IMR-90 (cell line): ENCODE results near the gene EMC8. TPM values are rescaled to one million over a fixed set of nuclear protein-coding genes. Genes with fewer than 3 reads are reported as not detected.

Source experiments
- ATAC-seq: fragments of 200-7000 bp; cut with Tn5 transposase; 2 replicates; pipeline ENCODE4 v1.9.1; 2020; ENCODE audit warnings: low read depth, mild to moderate bottlenecking, moderate library complexity
- BruUV-seq: library from RNA; stranded (reverse); fragments of 400-500 nt; replicated peaks from 2 replicates; lab custom pipeline; 2021; lab: Mats Ljungman, UMichigan
- CTCF ChIA-PET: fragments of 300-600 bp; formaldehyde crosslinking; extraction: SDS; loops from one replicate; lab custom pipeline; 2021; ENCODE audit warnings: antibody characterized with exemption; lab: Yijun Ruan, JAX
- POLR2A ChIA-PET: fragments of 300-600 bp; sonication (Branson Sonifier 250); formaldehyde crosslinking; loops from one replicate; lab custom pipeline; 2022; ENCODE audit warnings: antibody characterized with exemption; ENCODE audit not compliant: unreplicated experiment; lab: Charles Lee
- DNase-seq: peaks from one replicate; pipeline ENCODE4 v3.0.0; 2013
- H2AFZ ChIP-seq: replicated peaks from 2 replicates; pipeline ENCODE3; 2013; ENCODE audit warnings: low read length, mild to moderate bottlenecking; ENCODE audit not compliant: poor library complexity
- H2AK5ac ChIP-seq: 2 replicates; pipeline ENCODE4 v1.6.1; 2013; ENCODE audit warnings: low read depth, low read length, inconsistent platforms
- H2AK9ac ChIP-seq: replicated peaks from 2 replicates; pipeline ENCODE3; 2013; ENCODE audit warnings: mild to moderate bottlenecking, low read depth, low read length, moderate library complexity; ENCODE audit not compliant: poor library complexity
- H2BK120ac ChIP-seq: 2 replicates; pipeline ENCODE4 v1.6.1; 2013; ENCODE audit warnings: low read depth, low read length, inconsistent platforms
- H2BK15ac ChIP-seq: 3 replicates; pipeline ENCODE4 v1.6.1; 2013; ENCODE audit warnings: low read depth, low read length, inconsistent platforms
- H2BK20ac ChIP-seq: 2 replicates; pipeline ENCODE4 v1.6.1; 2013; ENCODE audit warnings: low read depth, mild to moderate bottlenecking, inconsistent platforms, low read length, moderate library complexity
- H2BK5ac ChIP-seq: 2 replicates; pipeline ENCODE4 v1.6.1; 2013; ENCODE audit warnings: mild to moderate bottlenecking, low read depth, low read length, inconsistent platforms; ENCODE audit not compliant: poor library complexity, severe bottlenecking
- H3K14ac ChIP-seq: replicated peaks from 2 replicates; pipeline ENCODE4 v1.6.1; 2013; ENCODE audit warnings: low read depth, low read length, inconsistent platforms
- H3K18ac ChIP-seq: 2 replicates; pipeline ENCODE4 v1.6.1; 2013; ENCODE audit warnings: low read depth, low read length, control low read depth
- H3K23ac ChIP-seq: 2 replicates; pipeline ENCODE4 v1.6.1; 2013; ENCODE audit warnings: low read depth, low read length, inconsistent platforms
- H3K27ac ChIP-seq: 2 replicates; pipeline ENCODE4 v1.5.1; 2013; ENCODE audit warnings: mild to moderate bottlenecking, control low read depth, low read length; ENCODE audit not compliant: insufficient read depth
- H3K27me3 ChIP-seq: 2 replicates; pipeline ENCODE4 v1.6.1; 2013; ENCODE audit warnings: low read length; ENCODE audit not compliant: control insufficient read depth, insufficient read depth
- H3K36me3 ChIP-seq: 2 replicates; pipeline ENCODE4 v1.6.1; 2013; ENCODE audit warnings: low read length, mixed read lengths; ENCODE audit not compliant: control insufficient read depth, insufficient read depth
- H3K4ac ChIP-seq: 2 replicates; pipeline ENCODE4 v1.6.1; 2013; ENCODE audit warnings: low read depth, low read length, inconsistent platforms
- H3K4me1 ChIP-seq: 2 replicates; pipeline ENCODE4 v1.6.1; 2013; ENCODE audit warnings: low read length, mixed read lengths; ENCODE audit not compliant: control insufficient read depth, insufficient read depth
- H3K4me2 ChIP-seq: 2 replicates; pipeline ENCODE4 v1.6.1; 2013; ENCODE audit warnings: low read depth, mild to moderate bottlenecking, control low read depth, low read length, moderate library complexity
- H3K4me3 ChIP-seq: 2 replicates; pipeline ENCODE4 v1.5.1; 2013; ENCODE audit warnings: low read depth, mild to moderate bottlenecking, control low read depth, low read length, moderate library complexity; ENCODE audit not compliant: insufficient read depth
- H3K56ac ChIP-seq: 2 replicates; pipeline ENCODE4 v1.6.1; 2013; ENCODE audit warnings: low read length, inconsistent platforms; ENCODE audit not compliant: insufficient read depth; ENCODE audit errors: extremely low read depth
- H3K79me1 ChIP-seq, 2 experiments: 2 replicates each; pipeline ENCODE4 v1.6.1; 2013; ENCODE audit warnings: low read length in 2 of 2, inconsistent platforms in 1 of 2, low read depth in 1 of 2
- H3K9ac ChIP-seq: 2 replicates; pipeline ENCODE4 v1.6.1; 2013; ENCODE audit warnings: low read depth, low read length, control low read depth
- H3K9me1 ChIP-seq: 2 replicates; pipeline ENCODE4 v1.6.1; 2013; ENCODE audit warnings: low read length, inconsistent platforms; ENCODE audit not compliant: insufficient read depth
- H3K9me3 ChIP-seq: 2 replicates; pipeline ENCODE4 v1.6.1; 2013; ENCODE audit warnings: low read length; ENCODE audit not compliant: control insufficient read depth, insufficient read depth
- H4K20me1 ChIP-seq: 2 replicates; pipeline ENCODE4 v1.6.1; 2013; ENCODE audit warnings: low read length, inconsistent platforms; ENCODE audit not compliant: insufficient read depth
- H4K5ac ChIP-seq: 2 replicates; pipeline ENCODE4 v1.6.1; 2013; ENCODE audit warnings: mild to moderate bottlenecking, low read depth, low read length, control low read depth
- H4K8ac ChIP-seq, 2 experiments: 2 replicates each; pipeline ENCODE4 v1.6.1; 2013; ENCODE audit warnings: low read depth in 2 of 2, low read length in 2 of 2, control low read depth in 1 of 2, inconsistent platforms in 1 of 2
- H4K91ac ChIP-seq: 2 replicates; pipeline ENCODE4 v1.6.1; 2013; ENCODE audit warnings: low read depth, low read length, inconsistent platforms; ENCODE audit not compliant: insufficient read depth
- BHLHE40 ChIP-seq: fragments of 150-350 bp; IDR thresholded peaks from 2 replicates; pipeline ENCODE4 v1.6.1; 2016; ENCODE audit warnings: mild to moderate bottlenecking, low read depth, low read length
- MAFK ChIP-seq: IDR thresholded peaks from 2 replicates; pipeline ENCODE4 v1.6.1; 2012; ENCODE audit warnings: low read depth, low read length, improper control_type of control experiment
- WGBS, 2 experiments: methylation state at CpG; one replicate each; pipeline versions ENCODE4 v1.1.5 to v1.1.7; 2013; ENCODE audit warnings: missing lambda C conversion rate in 2 of 2; ENCODE audit not compliant: insufficient read length in 1 of 2; ENCODE audit errors: extremely low coverage in 2 of 2; 5-methylcytosine and 5-hydroxymethylcytosine counted together
- dilution Hi-C: fragments of 300-500 bp; cut with HindIII; formaldehyde crosslinking; loops from one replicate; pipeline ENCODE4 v1.14.3; 2018; ENCODE audit warnings: low sequenced_read_pairs; ENCODE audit not compliant: unreplicated experiment
- in situ Hi-C: fragments of 300-500 bp; cut with MboI; formaldehyde crosslinking; loops from 3 replicates; pipeline ENCODE4 v1.14.3; 2019; ENCODE audit warnings: low sequenced_read_pairs, inconsistent platforms, mixed read lengths
- intact Hi-C: fragments of 100-400 bp; cut with micrococcal nuclease; formaldehyde crosslinking; loops from 2 replicates; pipeline ENCODE4 v1.10.0; 2022
- polyA plus RNA-seq, 3 experiments: library from polyadenylated mRNA; depleted of rRNA; stranded (reverse); fragments of >200 nt; gene quantifications; 2 replicates each; pipeline ENCODE4 v1.2.3, GENCODE V29; 2012; ENCODE audit warnings: low replicate concordance in 1 of 3
- total RNA-seq: library from RNA; depleted of rRNA; stranded (reverse); fragments of >200 nt; gene quantifications from 2 replicates; pipeline ENCODE4 v1.2.3, GENCODE V29; 2012

EMC8 gene
- total and polyA plus RNA-seq, 2 of the 4 experiments (the other 2 are of a cell fraction): 23.7 to 48.9 TPM

DNA sequence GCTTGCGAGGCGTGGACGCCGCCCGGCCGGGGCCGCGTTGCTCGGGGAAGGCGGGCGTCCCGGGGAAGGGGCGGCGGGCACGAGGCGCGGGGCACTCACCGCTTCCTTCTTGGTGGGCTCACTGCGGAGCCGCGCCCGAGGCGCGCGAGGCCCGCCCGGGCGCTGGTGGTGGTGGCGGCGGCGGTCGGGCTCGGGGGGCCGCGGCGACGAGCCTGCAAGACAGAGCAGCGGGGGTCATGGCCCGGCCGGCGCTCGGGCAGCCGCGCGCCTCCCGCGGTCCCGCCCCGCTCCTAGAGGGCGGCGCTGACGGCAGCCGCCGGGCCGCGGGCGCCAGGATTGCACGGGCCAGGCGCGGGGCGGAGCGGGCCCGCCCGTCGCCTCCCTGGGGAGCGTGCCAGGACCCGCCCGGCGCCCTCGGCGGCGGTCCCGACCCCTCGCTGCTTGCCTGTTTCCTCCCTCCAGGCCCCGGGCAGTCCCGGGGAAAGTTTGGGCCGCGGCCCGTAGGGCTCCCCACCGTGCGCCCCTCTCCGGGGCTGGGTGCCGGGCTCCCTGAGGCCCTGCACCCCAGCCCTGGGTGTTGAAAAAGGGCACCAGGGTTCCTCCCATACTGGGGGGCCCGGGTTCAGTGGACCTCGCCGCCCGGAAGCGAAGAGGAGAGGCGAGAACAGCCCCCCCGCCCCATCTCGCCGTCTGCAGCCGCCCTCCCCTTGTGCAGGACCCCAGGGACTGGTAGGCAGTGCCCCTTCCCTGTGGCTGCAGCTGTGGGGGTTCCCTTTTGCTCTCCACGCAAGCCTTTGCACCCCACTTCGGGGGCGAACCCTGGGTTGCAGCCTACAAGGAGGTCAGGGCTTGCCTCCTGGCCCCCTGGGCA, 48.3 kb downstream of the EMC8 start, which contains the start of gene C16orf74:
Gene C16orf74 (minus strand): TSS at position 270 of the 871 bp plus-strand sequence. CDS start 15,879 bp downstream, outside the sequence.
- Histone ChIP-seq H3K14ac (peak within 1 kb of the TSS; percentile 34; the same call in 1 of the 2 replicates), H3K4me2 (peak within 1 kb of the TSS; percentile 71), H4K8ac (peak within 1 kb of the TSS; percentile 54 to 83; a peak in 3 of 4 replicates), H3K9me1 (peaks cover 10% of the 10 kb centered on the region), H3K23ac (peak within 1 kb of the TSS; percentile 70), H2AFZ (peak within 1 kb of the TSS; percentile 92), H2AK5ac (peak within 1 kb of the TSS; percentile 91), H2BK5ac (peak within 1 kb of the TSS; percentile 37), H3K27ac (peak within 1 kb of the TSS; percentile 25), H3K9ac (peak within 1 kb of the TSS; percentile 66), H2BK120ac (peak within 1 kb of the TSS; percentile 69), H3K4me3 (peak within 1 kb of the TSS; percentile 46), H2AK9ac (peak within 1 kb of the TSS; percentile 90), H4K91ac (peak within 1 kb of the TSS; percentile 43), H2BK15ac (peak within 1 kb of the TSS; percentile 58; the same call in 1 of the 3 replicates), H2BK20ac (peak within 1 kb of the TSS; percentile 51; the same call in 1 of the 2 replicates), H3K36me3 (no peaks in the 10 kb centered on the region), H3K9me3 (no peaks in the 10 kb centered on the region), H3K18ac (peak within 1 kb of the TSS; percentile 36; the same call in 1 of the 2 replicates), H3K4ac (peak within 1 kb of the TSS; percentile 58), H3K27me3 (no peaks in the 10 kb centered on the region), H3K56ac (no peak within 1 kb of the TSS), H4K20me1 (peaks cover 8% of the 10 kb centered on the region; the same call in 1 of the 2 replicates), H4K5ac (peak within 1 kb of the TSS; percentile 39; the same call in 1 of the 2 replicates), H3K4me1 (peaks cover 26% of the 10 kb centered on the region), H3K79me1 (peaks cover 14 to 28% of the 10 kb centered on the region in 2 experiments)
- WGBS, 2 experiments: 23% methylated on average over 6 of the region's 96 CpGs; no CpG with 5 or more reads in 1 of the 2 experiments
- dilution Hi-C loops (no loop called here), in situ Hi-C loops (no loop called here), intact Hi-C loops (loop anchor here (5.0 kb wide), 1 partner anchor 46 kb away; the partner anchor contains the start of genes COX4I1 and EMC8)
- DNase-seq (peak; percentile 35), ATAC-seq (peak; percentile 87)
- POLR2A ChIA-PET: no interaction called here
- no peak for TF ChIP-seq MAFK
- peak; percentile 87 for TF ChIP-seq BHLHE40
- BruUV-seq: no TSS peak
- CTCF ChIA-PET: no interaction called here
